ENCODE results near the gene MLLT3.

DNA sequence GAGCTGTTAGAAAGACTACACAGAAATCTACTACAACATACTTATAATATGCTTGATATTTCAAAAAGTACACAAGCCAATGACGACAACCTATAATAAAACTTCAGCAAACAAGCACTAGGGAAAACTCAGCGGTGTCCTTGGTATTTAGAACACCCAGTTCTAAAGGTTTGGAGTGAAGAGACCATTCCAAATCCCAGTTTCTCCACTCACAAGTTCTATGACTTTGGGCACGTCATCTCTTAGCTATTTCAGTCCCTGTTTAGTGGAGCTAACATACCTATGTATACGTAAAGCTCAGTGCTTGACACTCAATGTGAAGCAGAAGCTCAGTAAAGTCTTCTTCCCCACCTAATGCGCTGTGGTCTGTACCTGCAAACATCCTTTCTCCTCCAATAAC, 52.8 kb downstream of the MLLT3 start:
- TF ChIP-seq POLR2A (IDR thresholded peaks at IDR 0.05) (no peak), EP300 (IDR thresholded peaks at IDR 0.05) (no peak)
- TF ChIP-seq, protein P1, sequence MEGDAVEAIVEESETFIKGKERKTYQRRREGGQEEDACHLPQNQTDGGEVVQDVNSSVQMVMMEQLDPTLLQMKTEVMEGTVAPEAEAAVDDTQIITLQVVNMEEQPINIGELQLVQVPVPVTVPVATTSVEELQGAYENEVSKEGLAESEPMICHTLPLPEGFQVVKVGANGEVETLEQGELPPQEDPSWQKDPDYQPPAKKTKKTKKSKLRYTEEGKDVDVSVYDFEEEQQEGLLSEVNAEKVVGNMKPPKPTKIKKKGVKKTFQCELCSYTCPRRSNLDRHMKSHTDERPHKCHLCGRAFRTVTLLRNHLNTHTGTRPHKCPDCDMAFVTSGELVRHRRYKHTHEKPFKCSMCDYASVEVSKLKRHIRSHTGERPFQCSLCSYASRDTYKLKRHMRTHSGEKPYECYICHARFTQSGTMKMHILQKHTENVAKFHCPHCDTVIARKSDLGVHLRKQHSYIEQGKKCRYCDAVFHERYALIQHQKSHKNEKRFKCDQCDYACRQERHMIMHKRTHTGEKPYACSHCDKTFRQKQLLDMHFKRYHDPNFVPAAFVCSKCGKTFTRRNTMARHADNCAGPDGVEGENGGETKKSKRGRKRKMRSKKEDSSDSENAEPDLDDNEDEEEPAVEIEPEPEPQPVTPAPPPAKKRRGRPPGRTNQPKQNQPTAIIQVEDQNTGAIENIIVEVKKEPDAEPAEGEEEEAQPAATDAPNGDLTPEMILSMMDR (IDR thresholded peaks at IDR 0.05) = no peak

Measured in suprapubic skin (tissue), 3 donors.